ACC112 (cell line): ENCODE measurements around the gene PPP5C.
"Not testable (repeated sequence)": the region's sequence is repeated elsewhere in the genome, so short reads cannot be mapped to it uniquely, and the experiment has no call there.

Experiments
- H2AFZ ChIP-seq: fragments of 200-600 bp; sonication (generic); one replicate; pipeline ENCODE4 v1.6.0; 2017; ENCODE audit warnings: antibody characterized with exemption, low read length; ENCODE audit not compliant: unreplicated experiment
- H3K27ac ChIP-seq: fragments of 200-600 bp; sonication (generic); 2 replicates; pipeline ENCODE4 v1.5.1; 2014; ENCODE audit warnings: low read depth, mild to moderate bottlenecking, antibody characterized with exemption, low read length, moderate library complexity
- H3K27me3 ChIP-seq: fragments of 200-600 bp; sonication (generic); 2 replicates; pipeline ENCODE4 v1.6.1; 2014; ENCODE audit warnings: mild to moderate bottlenecking, antibody characterized with exemption, low read length, moderate library complexity, mixed read lengths; ENCODE audit not compliant: insufficient read depth
- H3K36me3 ChIP-seq: fragments of 200-600 bp; sonication (generic); 2 replicates; pipeline ENCODE4 v1.6.1; 2016; ENCODE audit warnings: mild to moderate bottlenecking, antibody characterized with exemption, low read length, moderate library complexity, mixed read lengths; ENCODE audit not compliant: insufficient read depth
- H3K4me1 ChIP-seq: fragments of 200-600 bp; sonication (generic); one replicate; pipeline ENCODE4 v1.6.1; 2016; ENCODE audit warnings: low read length, mixed read lengths; ENCODE audit not compliant: insufficient read depth, unreplicated experiment, control insufficient read depth
- H3K4me3 ChIP-seq: fragments of 200-600 bp; sonication (generic); 2 replicates; pipeline ENCODE4 v1.5.1; 2014; ENCODE audit warnings: mild to moderate bottlenecking, low read depth, low read length
- H3K79me2 ChIP-seq: fragments of 200-600 bp; sonication (generic); one replicate; pipeline ENCODE4 v1.6.0; 2016; ENCODE audit warnings: low read length; ENCODE audit not compliant: control insufficient read depth, unreplicated experiment, insufficient read depth

Gene PPP5C

DNA sequence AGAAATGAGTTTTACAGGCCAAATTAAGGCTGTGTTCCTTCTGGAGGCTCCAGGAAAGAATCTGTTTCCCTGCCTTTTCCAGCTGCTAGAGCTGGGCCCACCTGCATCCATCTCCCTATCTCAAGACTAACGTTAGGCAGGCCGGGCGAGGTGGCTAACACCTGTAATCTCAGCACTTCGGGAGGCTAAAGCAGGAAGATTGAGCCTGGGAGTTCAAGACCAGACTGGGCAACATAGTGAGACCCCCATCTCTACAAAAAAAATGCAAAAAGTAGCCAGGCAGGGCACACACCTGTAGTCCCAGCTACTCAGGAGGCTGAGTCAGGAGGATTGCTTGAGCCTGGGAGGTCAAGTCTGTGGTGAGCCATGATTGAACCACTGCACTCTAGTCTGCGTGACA, 35.4 kb upstream of the PPP5C start:
- Histone ChIP-seq H2AFZ (no peak overlapping the region), H3K27ac (no peak overlapping the region), H3K79me2 (no peaks in the 10 kb centered on the region), H3K4me1 (no peaks in the 10 kb centered on the region), H3K4me3 (no peak overlapping the region), H3K36me3 (no peaks in the 10 kb centered on the region), H3K27me3 (no peaks in the 10 kb centered on the region)

DNA sequence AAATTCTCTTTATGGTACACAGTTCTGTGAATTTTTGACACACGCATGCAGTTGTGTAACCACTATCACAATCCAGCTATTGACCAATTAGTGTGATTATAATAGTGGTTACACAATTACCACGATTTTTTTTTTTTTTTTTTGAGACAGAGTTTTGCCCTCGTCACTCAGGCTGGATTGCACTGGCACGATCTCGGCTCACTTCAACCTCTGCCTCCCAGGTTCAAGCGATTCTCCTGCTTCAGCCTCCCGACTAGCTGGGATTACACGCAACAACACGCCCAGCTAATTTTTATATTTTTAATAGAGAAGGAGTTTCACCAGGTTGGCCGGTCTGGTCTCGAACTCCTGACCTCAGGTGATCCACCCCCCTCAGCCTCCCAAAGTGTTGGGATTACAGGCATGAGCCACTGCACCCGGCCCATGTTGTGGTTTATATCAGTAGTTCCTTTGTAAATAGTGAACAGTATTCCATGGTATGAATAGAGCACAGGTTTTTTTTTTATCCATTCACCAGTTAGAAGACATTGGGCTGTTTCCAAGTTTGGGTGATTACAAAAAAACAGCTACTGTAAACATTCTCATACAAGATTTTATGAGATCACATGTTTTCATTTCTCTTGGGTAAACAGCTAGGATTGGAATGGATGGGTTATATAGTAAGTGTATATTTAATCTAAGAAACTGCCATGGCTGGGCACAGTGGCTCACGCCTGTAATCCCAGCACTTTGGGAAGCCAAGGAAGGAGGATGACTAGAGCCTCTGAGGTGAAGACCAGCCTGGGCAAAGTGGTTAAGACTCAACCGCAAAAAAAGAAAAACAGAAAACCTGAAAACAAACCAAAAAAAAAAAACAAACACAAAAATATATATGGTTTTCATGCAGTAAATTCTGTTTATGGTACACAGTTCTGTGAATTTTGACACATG, 33.1 kb upstream of the PPP5C start:
- not testable (repeated sequence) for H3K36me3 ChIP-seq, H3K27ac ChIP-seq, H3K4me3 ChIP-seq, H3K4me1 ChIP-seq, H2AFZ ChIP-seq, H3K27me3 ChIP-seq, H3K79me2 ChIP-seq

DNA sequence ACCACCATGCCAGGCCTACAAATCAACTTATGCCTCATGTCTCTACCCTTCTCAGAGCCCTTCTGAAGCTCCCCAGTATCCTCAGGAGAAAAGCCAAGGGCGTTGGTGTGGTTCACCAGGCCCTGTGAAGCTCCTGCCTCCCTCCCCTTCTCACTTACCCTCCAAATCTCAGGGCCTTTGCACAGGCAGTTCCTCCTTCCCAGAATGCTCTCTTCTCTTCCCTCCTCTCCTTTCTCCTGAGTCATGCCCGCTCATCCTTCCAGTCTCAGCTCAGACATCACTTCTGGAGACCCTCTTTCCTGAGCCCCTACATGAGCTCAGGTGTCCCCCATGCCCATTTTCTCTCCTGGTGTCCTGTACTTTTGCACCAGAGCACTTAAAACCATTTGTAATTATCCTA, 29.5 kb upstream of the PPP5C start:
- Histone ChIP-seq H3K27me3 (no peaks in the 10 kb centered on the region), H3K79me2 (no peaks in the 10 kb centered on the region), H3K4me1 (no peaks in the 10 kb centered on the region), H3K27ac (no peak overlapping the region), H3K4me3 (no peak overlapping the region), H3K36me3 (no peaks in the 10 kb centered on the region), H2AFZ (no peak overlapping the region)

DNA sequence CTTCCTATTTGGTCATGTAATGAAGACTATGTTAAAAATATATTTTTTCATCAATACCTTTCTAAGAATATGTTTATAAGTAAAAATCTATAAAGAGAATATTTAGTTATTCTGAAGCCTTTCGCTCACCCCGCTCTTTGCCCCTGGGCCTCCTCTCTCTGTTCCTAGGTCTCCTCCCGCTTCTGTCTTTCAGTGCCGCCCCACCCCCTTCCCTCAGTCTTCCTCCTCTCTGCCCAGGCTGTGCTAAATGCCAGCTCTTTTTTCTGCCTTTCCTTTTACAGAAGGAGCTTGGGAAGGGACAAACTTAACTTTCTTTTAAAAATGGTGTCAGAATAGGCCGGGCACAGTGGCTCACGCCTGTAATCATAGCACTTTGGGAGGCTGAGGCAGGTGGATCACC, 27.3 kb upstream of the PPP5C start:
- H2AFZ ChIP-seq, result no peak overlapping the region
- no peaks in the 10 kb centered on the region for H3K4me1 ChIP-seq
- H3K27ac ChIP-seq, result no peak overlapping the region
- H3K79me2 ChIP-seq, result no peaks in the 10 kb centered on the region
- no peak overlapping the region for H3K4me3 ChIP-seq
- peaks cover 6% of the 10 kb centered on the region; the same call in 1 of the 2 replicates for H3K36me3 ChIP-seq
- no peaks in the 10 kb centered on the region for H3K27me3 ChIP-seq

DNA sequence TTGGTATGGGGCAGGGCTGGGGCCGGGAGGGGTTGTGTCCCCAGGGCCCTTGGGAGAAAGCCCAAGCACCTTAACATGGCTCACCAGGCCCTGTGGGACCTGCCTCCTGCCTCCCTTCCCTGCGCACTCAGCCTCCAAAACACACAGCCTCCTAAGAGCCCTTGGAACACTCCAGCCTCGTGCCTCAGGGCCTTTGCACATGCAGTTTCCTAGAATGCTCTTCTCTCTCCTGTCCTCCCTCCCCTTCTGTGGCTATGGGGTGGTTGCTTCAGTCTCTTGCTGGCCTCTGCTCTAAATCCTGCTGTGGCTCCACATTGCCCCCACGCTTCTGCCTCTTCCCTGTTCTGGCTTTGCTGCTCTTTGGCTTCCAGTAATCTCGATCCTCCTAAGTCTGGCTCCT, 26.3 kb upstream of the PPP5C start:
- Histone ChIP-seq H2AFZ (no peak overlapping the region), H3K27ac (no peak overlapping the region), H3K4me3 (no peak overlapping the region), H3K27me3 (no peaks in the 10 kb centered on the region), H3K4me1 (no peaks in the 10 kb centered on the region), H3K36me3 (peaks cover 10% of the 10 kb centered on the region), H3K79me2 (no peaks in the 10 kb centered on the region)

DNA sequence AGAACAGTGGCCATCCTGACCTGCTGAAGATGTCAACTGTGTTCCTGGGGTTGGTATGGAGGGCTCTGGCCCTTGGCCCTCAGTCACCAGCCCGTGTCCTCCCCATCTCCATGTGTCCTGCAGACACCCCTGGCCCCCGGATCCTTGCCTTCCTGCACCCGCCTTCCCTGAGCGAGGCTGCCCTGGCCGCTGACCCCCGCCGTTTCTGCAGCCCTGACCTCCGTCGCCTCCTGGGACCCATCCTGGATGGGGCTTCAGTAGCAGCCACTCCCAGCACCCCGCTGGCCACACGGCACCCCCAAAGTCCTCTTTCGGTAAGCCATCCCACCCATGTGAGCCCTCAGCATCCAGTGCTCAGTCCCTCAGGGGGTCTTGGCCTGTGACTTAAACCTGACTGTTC, 25.2 kb upstream of the PPP5C start:
- H3K27ac ChIP-seq, result no peak overlapping the region
- H3K4me1 ChIP-seq, result no peaks in the 10 kb centered on the region
- no peaks in the 10 kb centered on the region for H3K79me2 ChIP-seq

DNA sequence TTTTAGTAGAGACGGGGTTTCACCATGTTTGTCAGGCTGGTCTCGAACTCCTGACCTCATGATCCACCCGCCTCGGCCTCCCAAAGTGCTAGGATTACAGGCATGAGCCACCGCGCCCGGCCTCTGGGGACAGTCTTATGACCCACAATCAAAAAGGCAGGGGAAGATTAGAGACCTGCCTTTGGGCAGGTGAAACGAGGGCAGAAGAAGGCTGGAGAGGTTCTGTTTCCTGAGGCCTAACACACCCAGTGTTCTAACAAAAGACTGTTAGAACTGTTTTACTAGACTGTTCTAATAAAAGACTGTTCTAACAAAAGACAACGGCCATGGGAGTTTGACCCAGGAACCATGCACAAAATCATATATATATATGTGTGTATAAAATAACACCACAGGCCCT, 23.7 kb upstream of the PPP5C start:
- peaks cover 33% of the 10 kb centered on the region for H3K36me3 ChIP-seq
- not testable (repeated sequence) for H3K79me2 ChIP-seq, H3K27ac ChIP-seq, H3K4me1 ChIP-seq, H3K4me3 ChIP-seq, H3K27me3 ChIP-seq, H2AFZ ChIP-seq

More for the DNA sequence above, 25.2 kb upstream of the PPP5C start:
- H3K4me3 ChIP-seq, result no peak overlapping the region
- H2AFZ ChIP-seq, result no peak overlapping the region
- H3K27me3 ChIP-seq, result no peaks in the 10 kb centered on the region
- H3K36me3 ChIP-seq, result peaks cover 21% of the 10 kb centered on the region

DNA sequence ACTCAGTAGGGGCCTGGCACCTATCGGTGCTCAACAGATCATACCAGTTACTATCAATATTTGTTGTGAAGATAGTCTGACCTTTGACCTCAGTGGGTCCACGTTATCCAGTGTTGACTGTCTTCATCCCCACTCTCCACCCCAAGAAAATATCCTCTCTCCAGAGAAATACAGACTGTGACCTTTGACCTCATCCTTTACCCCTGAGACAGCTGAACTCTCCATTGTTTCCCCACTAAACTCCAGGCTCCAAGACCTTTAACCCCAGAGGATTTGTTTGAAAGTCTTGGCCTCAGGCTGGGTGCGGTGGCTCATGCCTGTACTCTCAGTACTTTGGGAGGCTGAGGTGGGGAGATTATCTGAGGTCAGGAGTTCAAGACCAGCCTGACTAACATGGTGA, 22.6 kb upstream of the PPP5C start:
- no peaks in the 10 kb centered on the region for H3K79me2 ChIP-seq
- H3K36me3 ChIP-seq, result peaks cover 39% of the 10 kb centered on the region
- H3K27ac ChIP-seq, result no peak overlapping the region
- no peaks in the 10 kb centered on the region for H3K27me3 ChIP-seq
- no peak overlapping the region for H2AFZ ChIP-seq
- no peaks in the 10 kb centered on the region for H3K4me1 ChIP-seq
- H3K4me3 ChIP-seq, result no peak overlapping the region

DNA sequence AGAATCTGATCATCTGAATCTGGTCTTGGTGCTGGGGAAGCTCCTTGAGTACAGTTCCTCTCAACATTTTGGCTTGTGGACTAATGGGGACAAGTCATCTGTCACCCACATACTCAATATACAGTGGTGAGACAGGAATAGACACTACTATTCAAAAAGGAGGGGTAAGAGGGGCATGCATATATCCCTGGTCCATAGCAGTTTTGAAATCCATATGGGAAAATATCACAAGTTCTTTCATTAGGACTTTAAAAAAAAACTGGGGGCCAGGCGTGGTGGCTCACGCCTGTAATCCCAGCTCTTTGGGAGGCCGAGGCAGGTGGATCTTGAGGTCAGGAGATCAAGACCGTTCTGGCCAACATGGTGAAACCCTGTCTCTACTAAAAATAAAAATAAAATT, 20.3 kb upstream of the PPP5C start:
- Histone ChIP-seq H3K4me3 (no peak overlapping the region), H3K36me3 (peaks cover 39% of the 10 kb centered on the region)

DNA sequence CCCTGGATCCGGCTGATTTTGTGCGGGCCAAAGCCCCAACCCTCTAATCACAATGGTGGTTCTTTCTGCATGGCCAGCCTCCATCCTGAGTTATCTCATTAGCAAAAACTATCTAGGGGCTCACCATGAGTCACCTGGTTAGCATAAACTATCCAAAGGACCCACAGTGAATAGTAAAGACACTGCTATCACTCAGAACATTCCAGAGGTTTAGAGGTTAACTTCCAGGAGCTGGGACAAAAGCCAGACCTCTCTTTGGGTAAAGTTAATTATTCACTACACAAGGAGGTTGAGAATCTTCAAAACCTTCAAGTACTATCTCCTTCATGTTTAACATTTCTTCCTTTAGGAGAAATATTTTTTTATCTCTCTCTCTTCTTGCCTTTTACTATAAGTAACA, 18.8 kb upstream of the PPP5C start:
- no peak overlapping the region for H3K4me3 ChIP-seq
- H3K27ac ChIP-seq, result no peak overlapping the region
- peaks cover 39% of the 10 kb centered on the region for H3K36me3 ChIP-seq
- H3K4me1 ChIP-seq, result no peaks in the 10 kb centered on the region
- H3K79me2 ChIP-seq, result no peaks in the 10 kb centered on the region
- H3K27me3 ChIP-seq, result no peaks in the 10 kb centered on the region
- H2AFZ ChIP-seq, result no peak overlapping the region

More for the DNA sequence above, 20.3 kb upstream of the PPP5C start:
- Histone ChIP-seq H3K4me1 (no peaks in the 10 kb centered on the region), H3K27me3 (no peaks in the 10 kb centered on the region), H3K27ac (no peak overlapping the region), H2AFZ (no peak overlapping the region), H3K79me2 (no peaks in the 10 kb centered on the region)

DNA sequence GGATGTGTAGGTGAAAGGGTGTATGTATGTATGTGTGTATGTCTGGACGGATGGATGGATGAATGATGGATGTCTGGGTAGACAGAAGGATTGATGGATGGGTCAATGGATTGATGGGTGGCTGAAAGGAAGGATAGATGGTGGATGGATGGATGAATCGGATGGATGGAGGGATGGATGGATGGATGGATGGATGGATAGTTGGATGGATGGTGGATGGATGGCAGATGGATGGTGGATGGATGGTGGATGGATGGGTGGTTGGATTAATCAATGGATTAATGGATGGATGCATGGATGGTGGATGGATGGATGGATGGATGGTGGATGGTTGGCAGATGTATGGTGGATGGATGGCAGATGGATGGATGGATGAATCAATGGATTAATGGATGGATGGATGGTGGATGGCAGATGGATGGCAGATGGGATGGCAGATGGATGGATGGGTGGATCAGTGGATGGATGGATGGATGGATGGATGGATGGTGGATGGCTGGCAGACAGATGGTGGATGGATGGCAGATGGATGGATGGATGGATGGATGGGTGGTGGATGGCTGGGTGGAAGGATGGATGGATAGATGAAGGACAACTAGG, 16.5 kb upstream of the PPP5C start:
- Histone ChIP-seq H3K79me2 (no peaks in the 10 kb centered on the region), H3K27ac (no peak overlapping the region), H2AFZ (no peak overlapping the region), H3K4me3 (no peak overlapping the region), H3K4me1 (no peaks in the 10 kb centered on the region), H3K27me3 (no peaks in the 10 kb centered on the region), H3K36me3 (peaks cover 30% of the 10 kb centered on the region)
